Stomach (tissue), 9 donors: Measurements from ENCODE around the gene CST7. TPM values are rescaled to one million over a fixed set of nuclear protein-coding genes. Genes with fewer than 3 reads are reported as not detected.

Experiments used
- DNase-seq, 2 donors: peaks; one replicate each; pipeline versions ENCODE4 v3.0.0 to v3.0.0-alpha.2; 2013 to 2019
- H3K27ac ChIP-seq, 5 donors: fragments of 200-600 bp in 4 of 5; sonication (generic) in 4 of 5; one replicate each; pipeline ENCODE4 v1.5.1; 2013 to 2019; ENCODE audit warnings: mild to moderate bottlenecking in 1 of 5, moderate library complexity in 1 of 5
- H3K27me3 ChIP-seq, 3 donors: fragments of 200-600 bp; sonication (generic); one replicate each; pipeline ENCODE4 v1.5.1; 2017 to 2019; ENCODE audit warnings: mixed run types in 1 of 3
- H3K36me3 ChIP-seq, 4 donors: fragments of 200-600 bp; sonication (generic); 1 replicate in 3 of 4; 2 replicates in 1 of 4; pipeline ENCODE4 v1.5.1; 2016 to 2019
- H3K4me1 ChIP-seq, 4 donors: fragments of 200-600 bp; sonication (generic); one replicate each; pipeline ENCODE4 v1.5.1; 2016 to 2019
- H3K4me3 ChIP-seq, 4 donors: fragments of 200-600 bp; sonication (generic) in 3 of 4; one replicate each; pipeline ENCODE4 v1.5.1; 2016 to 2019; ENCODE audit warnings: mild to moderate bottlenecking in 1 of 4
- H3K9me3 ChIP-seq, 4 donors: fragments of 200-600 bp; sonication (generic); one replicate each; pipeline ENCODE4 v1.5.1; 2016 to 2019
- CTCF ChIP-seq, 7 experiments: fragments of 450-650 bp in 4 of 7; fragments of 200-600 bp in 3 of 7; sonication (generic) in 3 of 7; IDR thresholded peaks; one replicate each; pipeline ENCODE4 v1.5.1; 2016 to 2019; ENCODE audit warnings: antibody characterized with exemption in 7 of 7, control low read depth in 2 of 7, mild to moderate bottlenecking in 1 of 7
- EP300 ChIP-seq: sonication (generic); formaldehyde crosslinking; IDR thresholded peaks from one replicate; pipeline ENCODE4 v1.6.1; 2017; ENCODE audit warnings: antibody characterized with exemption
- POLR2A ChIP-seq, 4 donors: fragments of 450-650 bp; IDR thresholded peaks; one replicate each; pipeline ENCODE4 v1.6.1; 2016; ENCODE audit warnings: antibody characterized with exemption in 4 of 4, control low read depth in 2 of 4, mild to moderate bottlenecking in 1 of 4, moderate library complexity in 1 of 4
- POLR2AphosphoS5 ChIP-seq, 3 donors: sonication (generic); formaldehyde crosslinking; IDR thresholded peaks; one replicate each; pipeline ENCODE4 v1.6.1; 2016; ENCODE audit warnings: antibody characterized with exemption in 3 of 3
- WGBS, 5 donors: extraction: QIAGEN DNeasy Blood & Tissue Kit in 3 of 5; methylation state at CpG; one replicate each; pipeline versions ENCODE4 v1.1.5 to v1.1.7; 2013 to 2018; 5-methylcytosine and 5-hydroxymethylcytosine counted together
- intact Hi-C: fragments of 100-400 bp; cut with DNase I; formaldehyde crosslinking; loops from one replicate; pipeline ENCODE4 v1.15.1; 2023; ENCODE audit warnings: low total_unique reads
- polyA plus RNA-seq, 3 donors: library from polyadenylated mRNA; stranded (reverse); fragments of 200-250 nt; gene quantifications; one replicate each; pipeline ENCODE4 v1.2.3, GENCODE V29; 2013
- total RNA-seq, 5 donors: library from RNA; depleted of rRNA; stranded (reverse); fragments of >200 nt; gene quantifications; one replicate each; pipeline versions ENCODE4 v1.1.0 to v1.2.3, GENCODE V29; 2014 to 2016
- donor health status: healthy with polysubstance abuse.
- donor health status: Bipolar disorder and iron deficiency.
- donor health status: healthy.

CST7 gene
- total and polyA plus RNA-seq, 8 donors: 0.87 to 8.3 (median 2.5) TPM; not detected in 1

- peaks cover 0 to 6% (median 0%) of the 10 kb centered on the region in 4 donors for H3K4me1 ChIP-seq
- WGBS, 5 donors: 77 to 91% (median 88%) methylated on average over 20 of the region's 20 CpGs
- H3K36me3 ChIP-seq: peaks cover 25 to 84% (median 81%) of the 10 kb centered on the region in 4 donors
- no peak overlapping the region for H3K27ac ChIP-seq
- no peak for DNase-seq
- no peaks in the 10 kb centered on the region for H3K9me3 ChIP-seq
- no peak for TF ChIP-seq POLR2AphosphoS5 (IDR thresholded peaks at IDR 0.05)
- no peak for TF ChIP-seq EP300
- no peak for TF ChIP-seq POLR2A (IDR thresholded peaks at IDR 0.05)
- no peak for TF ChIP-seq CTCF (IDR thresholded peaks at IDR 0.05)
- no peak overlapping the region for H3K4me3 ChIP-seq
- intact Hi-C loops: no loop called here
- no peaks in the 10 kb centered on the region for H3K27me3 ChIP-seq
These were observed 9.7 kb downstream of the CST7 start for GRCh38 chr20:24958506-24959385.

- TF ChIP-seq POLR2AphosphoS5 (IDR thresholded peaks at IDR 0.05): no peak
- no peak for TF ChIP-seq POLR2A (IDR thresholded peaks at IDR 0.05)
- no peak for TF ChIP-seq EP300
- no peak for TF ChIP-seq CTCF (IDR thresholded peaks at IDR 0.05)
- DNase-seq: peak in 1 of 2 donors; percentile 17
- no peak overlapping the region for H3K4me3 ChIP-seq
- H3K27ac ChIP-seq: peak overlapping the region in 2 of 5 donors; percentile 7 to 29
- no peaks in the 10 kb centered on the region for H3K27me3 ChIP-seq
- peaks cover 31 to 91% (median 89%) of the 10 kb centered on the region in 4 donors for H3K36me3 ChIP-seq
- H3K4me1 ChIP-seq: no peaks in the 10 kb centered on the region
- intact Hi-C loops: no loop called here
- 82 to 92% (median 87%) methylated on average over 11 to 14 of the region's 14 CpGs for WGBS, 5 donors
- no peaks in the 10 kb centered on the region for H3K9me3 ChIP-seq
These were observed 10.7 kb downstream of the CST7 start for GRCh38 chr20:24959591-24960301.

GRCh38 chr20:24960302-24960801 is 11.3 kb downstream of the CST7 start:
- H3K9me3 ChIP-seq: no peaks in the 10 kb centered on the region
- H3K27ac ChIP-seq: peak overlapping the region in 3 of 5 donors; percentile 7 to 29 (median 18)
- peak in 1 of 2 donors; percentile 17 for DNase-seq
- no peak overlapping the region for H3K4me3 ChIP-seq
- 91 to 94% (median 94%) methylated on average over 9 to 10 of the region's 10 CpGs for WGBS, 5 donors
- no peaks in the 10 kb centered on the region for H3K27me3 ChIP-seq
- H3K4me1 ChIP-seq: no peaks in the 10 kb centered on the region
- intact Hi-C loops: no loop called here
- no peak for TF ChIP-seq POLR2AphosphoS5 (IDR thresholded peaks at IDR 0.05)
- TF ChIP-seq POLR2A (IDR thresholded peaks at IDR 0.05): no peak
- no peak for TF ChIP-seq CTCF (IDR thresholded peaks at IDR 0.05)
- no peak for TF ChIP-seq EP300
- peaks cover 35 to 97% (median 95%) of the 10 kb centered on the region in 4 donors for H3K36me3 ChIP-seq

- 49 to 74% (median 54%) methylated on average over 2 of the region's 2 CpGs for WGBS, 5 donors
- TF ChIP-seq EP300: no peak
- no peak for TF ChIP-seq CTCF (IDR thresholded peaks at IDR 0.05)
- no peak for TF ChIP-seq POLR2AphosphoS5 (IDR thresholded peaks at IDR 0.05)
- no peak for TF ChIP-seq POLR2A (IDR thresholded peaks at IDR 0.05)
- H3K27me3 ChIP-seq: no peaks in the 10 kb centered on the region
- no peaks in the 10 kb centered on the region for H3K9me3 ChIP-seq
- H3K4me3 ChIP-seq: no peak overlapping the region
- H3K36me3 ChIP-seq: peaks cover 40 to 99% (median 96%) of the 10 kb centered on the region in 4 donors
- peak overlapping the region in 1 of 5 donors; percentile 18 for H3K27ac ChIP-seq
- H3K4me1 ChIP-seq: no peaks in the 10 kb centered on the region
- intact Hi-C loops: no loop called here
- DNase-seq: no peak
These were observed 11.8 kb downstream of the CST7 start for GRCh38 chr20:24960861-24961260.
